Aorta (tissue), 5 donors: Measurements from ENCODE around the gene SPATA12. TPM values are rescaled to one million over a fixed set of nuclear protein-coding genes. Genes with fewer than 3 reads are reported as not detected.
A peak's percentile ranks its signal among the peaks of the same experiment; 100 is the strongest.

Experiments used
- ATAC-seq: fragments of 200-7000 bp; cut with Tn5 transposase; one replicate; pipeline ENCODE4 v1.9.1; 2022; ENCODE audit warnings: moderate library complexity; ENCODE audit not compliant: low FRiP score
- DNase-seq, 2 donors: peaks; one replicate each; pipeline ENCODE4 v3.0.0-alpha.2; 2020
- H3K27ac ChIP-seq, 2 donors: one replicate each; pipeline ENCODE4 v1.5.1; 2013; ENCODE audit warnings: low read length in 2 of 2, mild to moderate bottlenecking in 2 of 2, moderate library complexity in 2 of 2, control low read depth in 1 of 2, inconsistent platforms in 1 of 2, low read depth in 1 of 2
- H3K27me3 ChIP-seq, 2 donors: one replicate each; pipeline ENCODE4 v1.6.1; 2013; ENCODE audit warnings: control low read depth in 1 of 2, low read length in 1 of 2, mild to moderate bottlenecking in 1 of 2, moderate library complexity in 1 of 2; ENCODE audit not compliant: insufficient read depth in 2 of 2, control insufficient read depth in 1 of 2
- H3K36me3 ChIP-seq, 2 donors: one replicate each; pipeline ENCODE4 v1.6.1; 2013; ENCODE audit warnings: control low read depth in 1 of 2, low read length in 1 of 2, mild to moderate bottlenecking in 1 of 2; ENCODE audit not compliant: insufficient read depth in 2 of 2, control insufficient read depth in 1 of 2
- H3K4me1 ChIP-seq, 2 donors: one replicate each; pipeline ENCODE4 v1.6.1; 2013; ENCODE audit warnings: low read length in 2 of 2, control low read depth in 1 of 2, mild to moderate bottlenecking in 1 of 2, moderate library complexity in 1 of 2; ENCODE audit not compliant: insufficient read depth in 2 of 2, control insufficient read depth in 1 of 2
- H3K4me3 ChIP-seq, 2 donors: one replicate each; pipeline ENCODE4 v1.5.1; 2013; ENCODE audit warnings: low read length in 2 of 2, control low read depth in 1 of 2, mild to moderate bottlenecking in 1 of 2
- H3K9me3 ChIP-seq: one replicate; pipeline ENCODE4 v1.6.1; 2013; ENCODE audit warnings: mild to moderate bottlenecking, low read length; ENCODE audit not compliant: control insufficient read depth
- WGBS, 2 donors: extraction: QIAGEN DNeasy Blood & Tissue Kit; methylation state at CpG; one replicate each; pipeline ENCODE4 v1.1.7; 2013; 5-methylcytosine and 5-hydroxymethylcytosine counted together
- intact Hi-C, 2 donors: fragments of 100-400 bp; cut with DNase I; formaldehyde crosslinking; loops; one replicate each; pipeline versions ENCODE4 v1.14.2 to v1.15.0; 2022
- polyA plus RNA-seq, 2 donors: library from polyadenylated mRNA; stranded (reverse); fragments of 200-250 nt; gene quantifications; one replicate each; pipeline ENCODE4 v1.2.3, GENCODE V29; 2013
- total RNA-seq, 2 donors: library from RNA; stranded (reverse); fragmentation: NEBNext Ultra II Directional; extraction: Animal tissue kit (Norgen Biotek cat#: 25700); gene quantifications; one replicate each; pipeline ENCODE4 v1.2.1, GENCODE V29; 2021
- donor health status: healthy with polysubstance abuse.
- donor health status: Bipolar disorder and iron deficiency.
- donor health status: DM: no; HTN: no; CAD: no.
- donor health status: DM: no; HTN: no; CAD: no.
- donor health status: DM: yes; HTN: yes; CAD: no.

SPATA12 gene
- total and polyA plus RNA-seq, 4 donors: not detected

- H3K36me3 ChIP-seq: no peaks in the 10 kb centered on the region
- no peak overlapping the region for H3K27ac ChIP-seq
- no peaks in the 10 kb centered on the region for H3K9me3 ChIP-seq
- WGBS, 2 donors: 40 to 44% methylated on average over 9 of the region's 9 CpGs
- ATAC-seq (peak; percentile 60), DNase-seq (no peak)
- H3K27me3 ChIP-seq: no peaks in the 10 kb centered on the region
- H3K4me3 ChIP-seq: no peak overlapping the region
- intact Hi-C loops: loop anchor here in 1 of 2 donors (5.0 kb wide), 1 partner anchor 50 kb away; no protein-coding TSS in a partner anchor
- H3K4me1 ChIP-seq: no peaks in the 10 kb centered on the region
These were observed 1.7 kb downstream of the SPATA12 start for GRCh38 chr3:57062101-57062631.

- H3K9me3 ChIP-seq: no peaks in the 10 kb centered on the region
- intact Hi-C loops: loop anchor here in 1 of 2 donors (5.0 kb wide), 1 partner anchor 51 kb away; no protein-coding TSS in a partner anchor
- no peak for DNase-seq
- H3K27ac ChIP-seq: no peak overlapping the region
- no peaks in the 10 kb centered on the region for H3K36me3 ChIP-seq
- no peak for ATAC-seq
- H3K4me1 ChIP-seq: no peaks in the 10 kb centered on the region
- no peak overlapping the region for H3K4me3 ChIP-seq
- no peaks in the 10 kb centered on the region for H3K27me3 ChIP-seq
- 95 to 96% methylated on average over 5 of the region's 5 CpGs for WGBS, 2 donors
These were observed 2.6 kb downstream of the SPATA12 start for GRCh38 chr3:57063032-57063431.

GRCh38 chr3:57064001-57064400 lies 3.5 kb downstream of the SPATA12 start:
- DNase-seq: no peak
- H3K27ac ChIP-seq: no peak overlapping the region
- H3K4me3 ChIP-seq: no peak overlapping the region
- intact Hi-C loops: loop anchor here in 1 of 2 donors (5.0 kb wide), 1 partner anchor 52 kb away; no protein-coding TSS in a partner anchor
- no peaks in the 10 kb centered on the region for H3K9me3 ChIP-seq
- no peaks in the 10 kb centered on the region for H3K4me1 ChIP-seq
- 86 to 90% methylated on average over 6 of the region's 6 CpGs for WGBS, 2 donors
- H3K36me3 ChIP-seq: no peaks in the 10 kb centered on the region
- no peaks in the 10 kb centered on the region for H3K27me3 ChIP-seq
- ATAC-seq: no peak

- Histone ChIP-seq H3K9me3 (no peaks in the 10 kb centered on the region), H3K27me3 (no peaks in the 10 kb centered on the region), H3K4me1 (no peaks in the 10 kb centered on the region), H3K4me3 (no peak overlapping the region), H3K27ac (no peak overlapping the region), H3K36me3 (no peaks in the 10 kb centered on the region)
- WGBS, 2 donors: 94 to 96% methylated on average over 2 of the region's 2 CpGs
- no peak for DNase-seq
- intact Hi-C loops: loop anchor here in 1 of 2 donors (5.0 kb wide), 1 partner anchor 52 kb away; no protein-coding TSS in a partner anchor
- no peak for ATAC-seq
These were observed 4.1 kb downstream of the SPATA12 start for GRCh38 chr3:57064572-57064971.

- no peaks in the 10 kb centered on the region for H3K36me3 ChIP-seq
- ATAC-seq: no peak
- H3K27ac ChIP-seq: no peak overlapping the region
- intact Hi-C loops: no loop called here
- WGBS, 2 donors: 96% methylated on average over 3 of the region's 3 CpGs
- no peaks in the 10 kb centered on the region for H3K4me1 ChIP-seq
- no peak for DNase-seq
- no peaks in the 10 kb centered on the region for H3K9me3 ChIP-seq
- H3K4me3 ChIP-seq: no peak overlapping the region
- H3K27me3 ChIP-seq: no peaks in the 10 kb centered on the region
These were observed 5.1 kb downstream of the SPATA12 start for GRCh38 chr3:57065588-57065987.

- no peak for ATAC-seq
- Histone ChIP-seq H3K4me1 (no peaks in the 10 kb centered on the region), H3K9me3 (no peaks in the 10 kb centered on the region), H3K4me3 (no peak overlapping the region), H3K27me3 (no peaks in the 10 kb centered on the region), H3K36me3 (no peaks in the 10 kb centered on the region), H3K27ac (no peak overlapping the region)
- DNase-seq: no peak
- WGBS, 2 donors: 95 to 97% methylated on average over 6 of the region's 6 CpGs
- intact Hi-C loops: no loop called here
These were observed 6.0 kb downstream of the SPATA12 start for GRCh38 chr3:57066471-57066870.

- Histone ChIP-seq H3K4me3 (no peak overlapping the region), H3K36me3 (no peaks in the 10 kb centered on the region), H3K27ac (no peak overlapping the region), H3K4me1 (no peaks in the 10 kb centered on the region), H3K27me3 (no peaks in the 10 kb centered on the region), H3K9me3 (no peaks in the 10 kb centered on the region)
- intact Hi-C loops: no loop called here
- peak; percentile 87 for ATAC-seq
- DNase-seq: peak; percentile 67 to 81
- WGBS, 2 donors: 30 to 31% methylated on average over 11 of the region's 11 CpGs
These were observed 8.1 kb downstream of the SPATA12 start for GRCh38 chr3:57068437-57069089.

- Histone ChIP-seq H3K4me3 (no peak overlapping the region), H3K36me3 (no peaks in the 10 kb centered on the region), H3K27ac (no peak overlapping the region), H3K27me3 (no peaks in the 10 kb centered on the region), H3K9me3 (no peaks in the 10 kb centered on the region), H3K4me1 (no peaks in the 10 kb centered on the region)
- WGBS, 2 donors: 67 to 76% methylated on average over 6 of the region's 6 CpGs
- DNase-seq: no peak
- intact Hi-C loops: no loop called here
- ATAC-seq: no peak
These were observed 9.0 kb downstream of the SPATA12 start for GRCh38 chr3:57069503-57069902.

- Histone ChIP-seq H3K4me3 (no peak overlapping the region), H3K4me1 (no peaks in the 10 kb centered on the region), H3K27me3 (no peaks in the 10 kb centered on the region), H3K9me3 (no peaks in the 10 kb centered on the region), H3K27ac (no peak overlapping the region), H3K36me3 (no peaks in the 10 kb centered on the region)
- ATAC-seq (no peak), DNase-seq (no peak)
- intact Hi-C loops: loop anchor here in 1 of 2 donors (10.0 kb wide), 1 partner anchor 389 kb away; the partner anchor contains the start of gene TASOR
- WGBS, 2 donors: 96 to 99% methylated on average over 3 of the region's 3 CpGs
These were observed 13.2 kb downstream of the SPATA12 start for GRCh38 chr3:57073628-57074027.
